Activated CD8-positive, alpha-beta memory T cell treated with anti-CD3 and anti-CD28 coated beads for 4 hours (primary cell): ENCODE data around the gene IER5L.
"Not testable (repeated sequence)": the region's sequence is repeated elsewhere in the genome, so short reads cannot be mapped to it uniquely, and the experiment has no call there.

Experiments
- DNase-seq, 2 donors: peaks; one replicate each; pipeline ENCODE4 v3.0.0-alpha.2; 2020; ENCODE audit warnings: low read depth in 2 of 2

Gene IER5L

DNA sequence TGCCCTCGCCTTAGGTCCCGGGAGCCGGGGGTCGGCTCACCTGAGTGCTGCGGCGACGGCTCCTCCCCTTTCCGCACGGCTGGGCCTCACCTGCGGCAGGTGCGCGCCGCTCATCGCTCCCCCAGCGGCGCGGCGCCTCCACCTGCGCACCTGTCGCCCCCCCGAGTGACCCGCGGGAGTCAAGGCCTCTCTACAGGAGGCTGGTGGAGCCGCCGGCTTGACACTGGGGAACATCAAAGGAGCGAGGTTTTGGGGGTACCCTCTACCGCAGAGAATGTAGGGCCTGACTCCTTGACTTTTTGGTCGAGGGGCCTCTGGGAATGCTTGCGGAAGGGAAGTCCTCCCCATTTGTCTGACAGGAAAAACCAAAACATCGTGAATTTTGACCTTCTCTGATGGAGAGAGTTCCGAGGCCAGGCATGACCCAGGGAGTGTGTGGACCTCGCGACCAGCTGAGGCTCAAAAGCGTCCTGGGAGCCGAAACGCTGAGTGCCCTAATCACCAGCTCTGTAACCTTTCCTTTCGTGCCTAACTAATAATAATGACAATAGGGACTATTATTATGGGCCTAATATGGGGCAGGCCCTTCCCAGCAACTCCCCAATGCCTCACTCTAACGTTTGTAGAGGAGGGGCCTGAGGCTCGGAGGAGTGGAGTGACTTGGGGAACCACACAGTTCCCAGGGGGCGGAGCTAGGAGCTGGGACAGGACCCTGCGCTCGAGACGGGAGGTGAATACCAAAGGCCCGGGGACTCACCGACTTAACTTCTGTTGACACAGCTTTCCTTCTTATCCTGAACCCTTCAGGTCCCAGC, 714 bp upstream of the IER5L start:
- no peak for DNase-seq

DNA sequence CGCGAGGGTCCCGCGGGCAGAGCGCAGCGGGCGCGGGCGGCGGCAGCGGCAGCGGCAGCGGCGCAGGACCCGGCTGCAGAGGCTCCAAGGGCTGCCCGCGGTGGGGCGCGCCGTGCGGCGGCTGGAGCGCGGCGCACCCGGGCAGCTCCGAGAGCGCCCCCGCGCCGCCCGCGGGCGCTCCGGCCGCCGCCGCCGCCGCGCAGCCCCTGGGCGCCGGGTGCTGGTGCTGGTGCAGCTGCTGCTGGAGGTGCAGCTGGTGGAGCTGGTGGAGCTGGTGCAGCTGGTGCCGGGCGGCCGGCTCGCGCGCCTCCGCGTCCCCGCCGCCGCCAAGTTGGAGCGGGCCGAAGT, 644 bp downstream of the IER5L start:
- DNase-seq: no peak

- DNase-seq: no peak
Observed at GRCh38 chr9:129176701-129177442, 1.2 kb downstream of the IER5L start.

DNA sequence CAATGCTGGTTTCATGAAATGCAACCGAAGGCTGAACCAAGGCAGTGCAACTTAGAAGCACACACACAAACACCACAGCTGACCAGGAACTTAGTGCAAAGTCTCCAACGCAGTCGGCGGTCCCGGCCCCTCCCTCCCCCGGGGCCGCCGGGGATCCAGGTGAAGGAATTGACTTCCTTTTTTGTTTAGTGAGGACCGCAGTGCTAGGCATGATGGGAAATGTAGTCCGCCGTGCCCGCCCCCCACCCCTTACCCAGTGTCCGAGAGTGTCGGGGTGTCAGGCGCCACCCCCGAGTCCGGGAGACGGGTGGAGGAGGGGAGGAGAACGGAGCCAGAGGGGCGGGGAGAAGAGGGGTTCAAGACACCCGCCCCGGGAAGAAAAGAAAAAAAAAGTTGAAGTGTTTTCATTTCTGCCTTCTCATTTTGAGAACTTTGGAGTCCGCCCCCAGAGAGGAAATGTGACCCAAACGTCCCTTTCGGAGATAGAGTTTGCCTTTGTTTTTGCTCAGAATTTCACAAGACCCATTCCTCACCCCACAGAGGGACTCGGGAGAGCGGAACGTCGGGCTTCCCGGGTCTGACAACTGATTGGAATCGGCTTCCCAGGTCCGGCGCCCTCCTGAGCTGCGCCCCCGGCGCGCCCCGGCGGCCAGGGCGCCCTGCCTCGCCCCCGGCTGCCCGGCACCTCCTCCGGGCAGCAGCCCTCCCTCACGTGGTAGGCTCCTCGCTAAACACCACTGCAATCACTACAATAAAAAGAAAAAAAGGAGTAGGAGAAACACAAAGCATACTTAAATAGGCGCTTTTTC, 2.0 kb downstream of the IER5L start:
- DNase-seq: no peak

DNA sequence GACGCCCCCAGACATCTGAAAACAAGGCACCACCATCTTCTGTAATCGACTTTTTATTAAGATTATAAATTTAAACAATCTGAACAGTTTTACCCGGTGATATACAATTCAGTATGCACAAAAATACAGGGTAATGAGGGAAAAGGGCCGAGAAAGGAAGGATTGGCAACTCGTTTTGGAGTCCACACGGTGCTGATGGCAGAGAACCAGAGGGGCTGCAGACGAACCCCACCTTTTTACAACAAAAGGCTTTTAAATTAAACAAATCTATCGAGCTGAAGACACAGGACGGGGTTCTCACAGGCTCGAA, 2.6 kb downstream of the IER5L start:
- no peak for DNase-seq

DNA sequence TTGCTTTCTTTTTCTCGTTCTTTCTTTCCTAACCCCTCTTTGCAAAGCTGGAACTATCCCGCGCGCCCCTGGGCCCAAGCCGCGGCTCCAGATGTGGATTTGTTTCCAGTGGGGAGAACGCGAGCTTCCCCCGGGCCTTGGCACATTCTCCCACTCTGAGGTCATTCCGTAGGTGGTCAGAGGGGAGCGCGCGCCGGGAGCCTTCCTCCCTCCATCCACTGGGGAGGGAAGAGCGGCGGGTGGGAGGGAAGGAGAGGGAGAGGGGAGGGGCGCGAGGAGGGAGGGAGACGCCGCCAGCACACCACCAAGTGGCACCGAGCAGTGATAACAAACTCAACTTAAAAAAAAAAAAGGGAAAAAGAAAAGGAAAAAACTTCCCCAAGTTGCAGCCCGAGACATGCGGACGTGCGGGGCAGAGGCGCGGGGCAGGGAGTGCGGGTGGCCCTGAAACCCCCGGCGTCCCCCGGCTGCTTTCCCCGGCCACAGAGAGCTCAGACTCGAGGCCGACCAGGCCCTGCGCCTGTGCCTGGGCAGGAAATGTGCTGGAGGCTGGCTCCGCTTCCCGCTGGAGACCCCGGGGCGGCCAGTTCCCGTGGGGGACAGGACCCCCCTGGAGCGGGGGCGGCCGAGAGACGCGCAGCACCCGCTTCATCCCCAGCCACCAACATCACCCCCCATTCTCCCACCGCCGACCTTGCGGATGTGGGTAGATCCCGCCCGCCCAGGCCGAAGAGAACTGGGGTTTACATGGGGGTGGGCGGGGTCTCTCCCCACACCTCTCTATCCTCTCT, 3.1 kb downstream of the IER5L start:
- no peak for DNase-seq

- peak; percentile 59 to 67 for DNase-seq
Observed at GRCh38 chr9:129174102-129174723, 3.8 kb downstream of the IER5L start.

- no peak for DNase-seq
Observed at GRCh38 chr9:129173296-129174101, 4.6 kb downstream of the IER5L start.

DNA sequence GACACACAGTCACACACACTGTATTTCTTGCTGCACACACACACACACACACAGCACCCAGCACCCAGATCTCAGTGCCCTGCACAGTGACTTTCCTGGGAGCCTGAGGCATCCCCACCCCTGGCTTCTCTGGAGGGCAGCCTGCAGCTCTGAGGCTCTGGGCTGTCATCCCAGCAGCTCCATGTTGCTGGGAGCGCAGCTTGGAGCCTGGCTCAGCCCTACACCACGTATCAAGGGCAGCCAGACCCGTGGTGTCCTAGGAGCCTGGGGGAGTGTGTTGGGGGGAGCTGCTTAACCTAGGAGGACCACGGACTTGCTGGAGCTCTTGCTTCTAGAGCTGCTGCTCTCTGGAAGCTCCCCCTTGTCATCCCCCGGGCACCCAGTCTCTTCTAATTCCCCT, 5.2 kb downstream of the IER5L start:
- DNase-seq: no peak

DNA sequence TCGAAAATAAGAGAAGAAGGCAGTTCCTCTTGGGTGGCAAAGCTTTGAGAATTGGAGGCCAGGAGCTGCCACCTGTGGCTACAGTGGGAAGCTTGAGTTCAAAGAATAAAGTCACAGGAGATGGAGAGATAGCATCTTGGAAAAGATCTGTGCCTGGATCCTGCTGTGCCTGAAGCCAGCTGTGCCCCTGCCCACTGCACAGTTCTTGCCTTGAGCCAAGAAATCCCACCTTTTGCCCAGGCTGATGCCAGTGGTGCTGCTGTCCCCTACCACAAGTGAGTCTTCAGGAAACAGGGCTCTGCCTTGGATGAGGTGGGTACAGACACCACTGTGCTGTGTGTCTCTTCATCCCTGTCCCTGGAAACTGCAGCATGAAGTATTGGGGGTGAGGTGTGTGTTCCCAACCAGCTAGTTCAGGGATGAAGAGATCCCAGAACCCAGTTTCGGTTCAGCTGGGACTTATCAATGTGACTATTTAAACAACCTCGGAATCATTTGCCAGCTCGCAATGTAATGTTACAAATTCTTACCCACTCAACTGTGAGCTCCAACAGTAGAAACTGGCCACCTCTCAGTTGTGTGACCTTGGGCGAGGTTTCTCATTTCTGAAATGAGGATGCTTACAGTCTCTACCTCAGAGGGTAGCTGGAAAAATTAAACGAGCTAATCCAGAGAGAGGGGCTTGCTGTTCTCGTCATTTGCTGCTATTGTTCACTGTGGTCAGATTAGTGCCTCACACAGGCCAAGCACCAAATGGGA, 5.9 kb downstream of the IER5L start:
- DNase-seq: no peak

DNA sequence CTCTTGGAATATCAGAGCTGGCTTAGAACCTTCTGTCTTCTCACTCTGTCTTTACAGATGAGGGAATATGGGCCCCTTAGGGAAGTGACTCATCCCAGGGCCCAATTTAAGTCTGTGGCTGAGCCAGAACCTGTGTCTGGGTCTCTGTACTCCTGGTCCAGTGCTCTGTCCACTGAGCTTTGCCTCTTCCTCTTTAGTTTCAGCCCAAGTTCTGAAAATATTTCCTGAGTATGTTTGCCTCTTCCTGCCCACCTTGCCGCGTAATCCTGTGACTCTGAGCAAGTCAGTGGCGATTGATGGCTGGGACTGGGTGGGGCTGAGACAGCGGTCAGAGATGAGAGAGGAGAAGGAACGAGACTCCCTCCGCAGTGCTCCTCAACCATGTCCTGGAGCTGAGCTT, 7.8 kb downstream of the IER5L start:
- no peak for DNase-seq

DNA sequence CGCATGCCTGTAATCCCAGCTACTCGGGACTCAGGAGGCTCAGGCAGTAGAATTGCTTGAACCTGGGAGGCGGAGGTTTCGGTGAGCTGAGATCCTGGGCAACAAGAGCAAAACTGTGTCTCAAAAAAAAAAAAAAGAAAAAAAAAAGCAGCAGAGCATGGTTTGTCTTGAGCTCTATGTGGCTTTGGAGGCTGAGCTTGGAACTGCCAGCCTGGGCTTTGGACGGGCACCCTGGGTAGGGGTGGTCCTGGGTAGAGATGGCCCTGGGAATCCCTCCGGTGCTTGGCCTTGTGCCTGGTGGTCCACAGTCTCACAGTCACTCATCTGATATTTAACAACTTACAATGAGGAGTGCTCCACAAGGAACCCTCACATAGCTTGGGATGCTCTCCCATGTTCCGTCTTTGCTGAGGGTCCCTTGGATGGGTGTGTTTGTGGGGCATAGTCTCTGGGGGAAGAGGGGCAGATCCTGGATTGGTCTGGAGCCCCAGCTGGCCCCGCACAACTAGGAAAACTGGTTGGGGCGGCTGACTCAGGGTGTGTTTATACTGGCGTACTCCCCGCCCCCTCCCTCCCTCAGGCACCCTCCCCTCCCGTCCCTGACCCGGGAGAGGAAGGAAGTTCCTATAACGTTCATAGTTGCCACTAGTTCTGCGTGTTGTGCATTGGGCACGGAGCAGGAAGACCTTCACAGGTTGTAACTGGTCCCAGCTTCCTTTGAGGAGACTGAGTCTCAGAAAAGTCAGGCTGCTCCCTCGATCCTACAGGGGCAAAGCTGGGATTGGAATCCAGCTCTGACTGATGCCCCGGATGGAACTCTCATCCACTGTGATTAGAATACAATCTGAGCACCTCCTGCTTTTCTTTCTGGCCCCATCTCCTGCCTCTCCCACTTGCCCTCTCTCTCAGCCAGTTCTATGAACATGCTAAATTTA, 11.2 kb downstream of the IER5L start:
- DNase-seq: no peak

DNA sequence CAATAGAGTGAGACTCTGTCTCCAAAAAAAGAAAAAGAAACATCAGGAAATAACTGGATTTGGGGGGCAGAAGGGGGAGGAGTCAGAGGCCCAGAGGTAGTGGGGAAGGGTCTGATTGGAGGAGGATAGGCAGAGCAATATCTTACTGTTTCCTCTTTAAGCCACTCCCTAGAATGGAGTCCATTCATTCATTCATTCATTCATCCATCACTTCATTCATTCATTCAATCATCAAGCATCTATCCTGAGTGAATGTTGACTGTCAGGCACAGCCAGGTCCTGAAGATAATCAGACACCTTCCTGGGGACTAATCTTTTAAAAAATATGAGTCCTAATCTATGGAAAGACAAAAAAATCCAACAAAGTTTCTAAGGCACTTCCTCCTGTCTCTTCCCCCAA, 12.9 kb downstream of the IER5L start:
- no peak for DNase-seq

DNA sequence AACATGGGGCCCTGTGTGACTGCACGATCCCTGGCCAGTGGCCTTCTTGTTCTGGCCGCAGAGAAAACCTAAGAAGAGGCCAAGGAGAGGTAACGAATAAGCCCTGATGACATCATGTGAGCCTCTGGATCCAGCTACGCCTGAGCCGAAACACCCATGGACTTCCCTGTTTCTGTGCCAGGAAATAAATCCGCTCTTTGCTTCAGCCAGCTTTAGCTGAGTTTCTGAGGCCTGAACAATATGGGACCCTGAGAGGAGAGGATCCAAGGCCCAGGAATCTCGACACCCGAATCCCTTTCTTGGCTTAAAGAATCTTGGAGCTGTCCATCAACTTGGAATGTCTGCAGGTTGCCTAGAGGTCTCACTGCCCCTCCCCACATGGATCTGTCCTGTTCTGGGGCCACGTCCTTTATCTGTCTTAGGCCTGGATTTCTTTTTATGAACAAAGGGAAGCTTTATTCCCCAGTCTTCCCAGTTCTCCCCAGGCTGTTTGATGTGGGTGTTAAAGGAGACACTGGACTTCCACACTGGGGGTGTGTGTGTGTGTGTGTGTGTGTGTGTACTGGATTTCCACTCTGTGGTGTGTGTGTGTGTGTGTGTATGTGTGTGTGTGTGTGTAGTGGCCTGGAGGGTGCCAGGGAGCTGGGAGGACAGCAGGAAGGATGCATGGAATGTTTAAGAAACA, 13.7 kb downstream of the IER5L start:
- no peak for DNase-seq

DNA sequence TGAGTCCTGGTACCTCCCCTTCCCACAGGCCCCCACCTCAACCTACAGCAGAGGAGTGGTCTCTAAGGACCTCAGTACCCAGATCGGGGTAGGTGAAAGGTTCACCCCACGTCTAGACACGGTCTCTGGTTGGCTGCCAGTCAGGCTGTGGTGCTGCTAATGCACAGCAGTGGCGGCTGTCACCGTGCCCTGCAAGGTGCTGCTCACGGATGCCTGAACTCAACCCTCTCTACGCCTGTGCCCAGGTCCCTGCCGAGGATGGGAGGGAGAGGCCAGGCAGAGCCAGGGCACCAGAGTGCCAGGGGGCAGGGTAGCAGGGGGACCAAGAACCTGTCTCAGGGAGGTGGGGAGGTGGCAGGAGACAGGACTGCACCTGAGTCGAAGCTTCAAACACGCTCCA, 14.3 kb downstream of the IER5L start:
- no peak for DNase-seq

DNA sequence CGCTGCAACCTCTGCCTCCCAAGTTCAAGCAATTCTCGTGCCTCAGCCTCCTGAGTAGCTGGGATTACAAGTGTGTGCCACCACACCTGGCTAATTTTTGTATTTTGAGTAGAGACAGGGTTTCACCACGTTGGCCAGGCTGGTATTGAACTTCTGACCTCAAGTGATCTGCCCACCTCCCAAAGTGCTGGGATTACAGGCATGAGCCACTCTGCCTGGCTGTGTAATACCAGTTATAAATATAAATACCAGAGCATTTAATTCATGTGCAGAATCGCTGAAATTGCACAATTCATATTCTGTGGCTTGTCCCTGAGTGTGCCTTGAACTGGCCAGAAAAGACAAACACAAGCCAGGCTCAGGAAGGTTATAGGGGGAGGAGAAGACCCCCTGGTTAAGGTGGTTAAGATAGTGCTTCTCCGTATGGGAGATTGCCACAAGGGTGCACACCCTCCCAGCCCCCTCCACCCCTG, 14.8 kb downstream of the IER5L start:
- DNase-seq: not testable (repeated sequence)

GRCh38 chr9:129162497-129163197, 15.4 kb downstream of the IER5L start:
- no peak for DNase-seq

DNA sequence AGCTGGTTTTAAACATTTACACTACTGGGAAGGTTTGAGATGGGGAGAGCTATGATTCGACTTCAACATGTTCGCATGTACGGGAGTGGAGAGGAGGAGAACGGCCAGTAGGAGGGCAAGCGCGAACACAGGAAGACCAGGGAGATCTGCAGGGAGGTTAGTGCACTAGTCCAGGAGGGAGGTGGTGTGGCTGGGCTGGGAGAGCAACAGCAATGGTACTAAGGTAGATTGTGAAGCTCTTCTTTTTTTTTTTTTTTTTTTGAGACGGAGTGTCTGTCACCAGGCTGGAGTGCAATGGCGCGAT, 16.6 kb downstream of the IER5L start:
- DNase-seq: no peak
